Kidney epithelial cell (primary cell): ENCODE results near the gene PTPN18. TPM values are rescaled to one million over a fixed set of nuclear protein-coding genes. Genes with fewer than 3 reads are reported as not detected.

Experiments
- DNase-seq: peaks from one replicate; pipeline ENCODE4 v3.0.0-alpha.2; 2010; ENCODE audit warnings: low read depth
- H3K27me3 ChIP-seq: 2 replicates; pipeline ENCODE4 v1.6.0; 2011; ENCODE audit warnings: low read length; ENCODE audit not compliant: control insufficient read depth, insufficient read depth
- H3K36me3 ChIP-seq: 2 replicates; pipeline ENCODE4 v1.5.1; 2011; ENCODE audit warnings: low read length; ENCODE audit not compliant: control insufficient read depth, insufficient read depth
- H3K4me3 ChIP-seq: 2 replicates; pipeline ENCODE4 v1.5.1; 2011; ENCODE audit warnings: low read depth, mild to moderate bottlenecking, control low read depth, low read length
- CTCF ChIP-seq: IDR thresholded peaks from 2 replicates; pipeline ENCODE4 v1.5.1; 2011; ENCODE audit warnings: mild to moderate bottlenecking, moderate library complexity, low read length, control low read depth, inconsistent platforms; ENCODE audit not compliant: insufficient read depth, poor library complexity, severe bottlenecking
- total RNA-seq: library from RNA; depleted of rRNA; stranded (reverse); fragments of >200 nt; gene quantifications from 2 replicates; pipeline ENCODE4 v1.2.3, GENCODE V29; 2015

PTPN18 gene
- total RNA-seq, 1 donor from 2014 or later = 15.9 TPM

GRCh38 chr2:130342533-130343275 is 13.2 kb upstream of the PTPN18 start, which contains the start of gene IMP4:
Gene IMP4, plus strand, starts transcription at chr2:130342897. Its CDS starts 36 bp downstream, at chr2:130342933.
- DNase-seq = peak; percentile 99
- Histone ChIP-seq H3K4me3 (peak within 1 kb of the TSS; percentile 73), H3K27me3 (no peaks in the 10 kb centered on the region), H3K36me3 (peaks cover 1% of the 10 kb centered on the region)
- TF ChIP-seq CTCF = peak; percentile 45

GRCh38 chr2:130344578-130344977 is 11.3 kb upstream of the PTPN18 start:
- H3K27me3 ChIP-seq = no peaks in the 10 kb centered on the region
- no peak for TF ChIP-seq CTCF
- no peak overlapping the region for H3K4me3 ChIP-seq
- DNase-seq = no peak
- H3K36me3 ChIP-seq = peaks cover 1% of the 10 kb centered on the region

- no peak overlapping the region for H3K4me3 ChIP-seq
- H3K36me3 ChIP-seq = peaks cover 1% of the 10 kb centered on the region
- no peaks in the 10 kb centered on the region for H3K27me3 ChIP-seq
- DNase-seq = no peak
- TF ChIP-seq CTCF = no peak
Observed at GRCh38 chr2:130345091-130345490, 10.8 kb upstream of the PTPN18 start.

GRCh38 chr2:130345611-130346010 is 10.2 kb upstream of the PTPN18 start:
- no peak for TF ChIP-seq CTCF
- no peak overlapping the region for H3K4me3 ChIP-seq
- H3K36me3 ChIP-seq = peaks cover 1% of the 10 kb centered on the region
- no peaks in the 10 kb centered on the region for H3K27me3 ChIP-seq
- no peak for DNase-seq

- Histone ChIP-seq H3K4me3 (no peak overlapping the region), H3K36me3 (peaks cover 1% of the 10 kb centered on the region), H3K27me3 (no peaks in the 10 kb centered on the region)
- no peak for TF ChIP-seq CTCF
- DNase-seq = no peak
Observed at GRCh38 chr2:130346041-130346740, 9.7 kb upstream of the PTPN18 start.

- Histone ChIP-seq H3K36me3 (peaks cover 1% of the 10 kb centered on the region), H3K4me3 (no peak overlapping the region), H3K27me3 (no peaks in the 10 kb centered on the region)
- DNase-seq = no peak
- no peak for TF ChIP-seq CTCF
Observed at GRCh38 chr2:130346741-130347066, 9.2 kb upstream of the PTPN18 start.
